Renal cortical epithelial cell (primary cell): Measurements from ENCODE around the gene BRD7. TPM values are rescaled to one million over a fixed set of nuclear protein-coding genes. Genes with fewer than 3 reads are reported as not detected.
"Not testable (repeated sequence)": the region's sequence is repeated elsewhere in the genome, so short reads cannot be mapped to it uniquely, and the experiment has no call there.

Experiments
- DNase-seq: peaks from one replicate; pipeline ENCODE4 v3.0.0-alpha.2; 2011; ENCODE audit warnings: low read depth
- total RNA-seq: library from RNA; depleted of rRNA; stranded (reverse); fragments of >200 nt; gene quantifications from 2 replicates; pipeline ENCODE4 v1.2.3, GENCODE V29; 2014

The BRD7 gene
- total RNA-seq, 1 donor from 2014 or later = 67.6 TPM

DNA sequence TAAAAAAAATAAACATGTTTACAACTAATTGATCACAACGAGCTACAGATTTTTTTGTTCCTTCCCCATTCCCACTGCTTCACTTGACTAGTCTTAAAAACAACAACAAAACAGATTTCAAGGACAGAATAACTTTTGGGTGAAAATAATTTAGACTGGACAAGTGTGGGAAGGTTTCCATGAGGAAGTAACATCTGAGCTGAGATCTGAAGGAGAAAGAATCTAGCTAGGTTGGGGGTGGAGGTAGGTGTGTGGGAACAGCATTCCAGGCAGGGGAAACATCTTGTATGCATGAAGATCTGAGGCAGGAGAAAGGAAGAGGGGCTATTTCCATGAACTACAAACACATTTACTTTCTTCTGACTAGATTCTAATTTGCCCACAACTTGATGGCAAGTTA, 9.2 kb downstream of the BRD7 start:
- peak; percentile 51 for DNase-seq

DNA sequence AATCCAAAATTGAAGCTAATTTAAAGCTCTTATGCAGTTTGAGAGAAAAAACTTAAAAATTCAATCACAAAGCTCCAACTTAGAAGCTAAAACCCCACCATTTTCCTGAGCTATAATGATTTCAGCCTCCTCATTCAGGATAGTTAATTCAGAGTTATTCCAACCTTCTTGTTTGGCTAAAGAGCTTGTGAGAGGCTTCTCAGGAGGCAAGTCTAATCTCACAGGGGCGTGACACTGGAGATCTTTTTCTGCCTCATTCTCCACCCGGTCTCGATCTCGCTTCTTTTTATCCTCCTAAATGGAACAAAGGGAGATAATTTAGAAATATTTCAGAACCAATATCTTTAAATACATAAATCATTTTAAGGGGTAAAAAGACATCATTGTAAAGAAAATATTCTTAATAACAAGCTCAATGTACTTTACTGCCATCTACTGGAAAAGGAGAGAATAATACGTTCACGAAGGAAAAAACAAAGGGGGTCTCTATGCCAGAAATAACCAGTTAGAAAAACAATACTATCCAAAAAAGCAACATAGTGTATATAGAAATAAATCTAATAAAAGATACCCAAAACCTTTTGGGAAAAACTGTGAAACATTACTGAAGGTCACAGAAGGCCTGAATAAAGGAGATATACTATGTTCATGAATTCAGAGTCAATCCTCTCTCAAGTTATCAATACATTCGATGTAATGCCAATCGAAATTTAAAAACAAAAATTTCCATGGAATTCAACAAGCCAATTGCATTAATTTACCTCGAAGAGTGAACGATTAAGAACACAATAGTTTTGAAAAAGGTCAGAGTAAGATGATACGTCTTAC, 13.9 kb downstream of the BRD7 start:
- peak; percentile 18 for DNase-seq

DNA sequence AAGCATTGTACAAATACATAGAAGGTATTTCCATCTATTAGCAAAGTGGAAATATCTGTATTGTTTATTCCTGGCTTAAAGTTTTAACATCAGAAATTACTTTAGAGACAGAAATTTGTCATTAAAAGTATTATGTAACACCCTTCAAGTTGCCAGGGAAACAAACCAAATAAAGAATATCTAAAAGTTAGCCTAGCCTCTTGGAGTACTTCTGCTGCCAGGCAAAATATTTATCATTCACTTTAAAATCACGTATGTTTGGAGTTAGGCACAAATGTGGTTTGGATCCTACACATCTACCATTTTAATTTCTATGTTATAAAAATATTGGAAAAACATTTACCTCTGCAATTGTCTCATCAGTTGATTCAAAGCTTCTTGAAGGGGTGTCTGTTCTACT, 14.7 kb downstream of the BRD7 start:
- DNase-seq = no peak

DNA sequence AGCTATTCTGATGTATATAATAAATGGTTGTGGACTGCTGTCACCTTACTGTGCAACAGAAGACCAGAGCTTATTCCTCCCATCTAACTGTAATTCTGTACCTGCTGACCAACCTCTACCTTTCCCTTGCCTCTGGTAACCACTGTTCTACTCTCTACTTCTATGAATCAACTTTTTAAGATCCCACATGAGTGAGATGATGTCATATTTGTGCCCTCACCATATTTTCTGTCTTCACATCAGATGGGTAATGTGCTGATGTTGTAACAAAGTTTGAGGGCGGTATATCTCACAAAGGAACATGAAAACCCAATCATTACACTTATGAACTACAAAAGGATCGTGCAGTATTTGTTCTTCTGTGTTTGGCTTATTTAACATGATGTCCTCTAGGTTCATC, 16.8 kb downstream of the BRD7 start:
- DNase-seq = no peak

DNA sequence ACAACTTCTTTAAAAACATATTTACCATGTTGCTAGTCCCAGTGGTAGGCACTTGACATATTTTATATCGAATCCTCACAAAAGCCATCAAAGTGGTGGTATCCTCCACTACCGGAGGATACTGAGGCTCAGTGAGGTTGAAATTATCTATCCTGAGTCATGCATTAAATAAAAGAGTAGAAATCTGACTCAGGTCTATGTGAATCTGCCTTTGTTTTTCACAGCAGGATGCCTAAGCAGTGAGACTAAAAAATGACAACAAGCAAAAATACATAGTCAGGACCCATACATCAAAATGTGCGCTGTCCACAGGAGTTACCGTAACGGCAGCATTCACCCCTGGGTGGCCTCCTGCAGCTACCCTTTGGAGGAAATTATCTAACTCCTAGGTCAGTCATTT, 17.7 kb downstream of the BRD7 start:
- no peak for DNase-seq

- DNase-seq = not testable (repeated sequence)
These were observed 23.6 kb downstream of the BRD7 start for GRCh38 chr16:50345210-50345609.

DNA sequence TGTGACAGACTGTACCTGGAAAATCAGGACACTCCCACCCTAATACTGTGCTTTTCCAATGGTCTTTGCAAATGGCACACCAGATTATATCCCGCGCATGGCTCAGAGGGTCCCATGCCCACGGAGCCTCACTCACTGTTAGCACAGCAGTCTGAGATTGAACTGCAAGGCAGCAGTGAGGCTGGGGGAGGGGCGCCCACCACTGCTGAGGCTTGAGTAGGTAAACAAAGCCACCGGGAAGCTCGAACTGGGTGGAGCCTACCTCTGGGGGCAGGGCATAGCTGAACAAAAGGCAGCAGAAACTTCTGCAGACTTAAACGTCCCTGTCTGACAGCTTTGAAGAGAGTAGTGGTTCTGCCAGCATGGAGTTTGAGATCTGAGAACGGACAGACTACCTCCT, 25.2 kb downstream of the BRD7 start:
- DNase-seq = not testable (repeated sequence)

DNA sequence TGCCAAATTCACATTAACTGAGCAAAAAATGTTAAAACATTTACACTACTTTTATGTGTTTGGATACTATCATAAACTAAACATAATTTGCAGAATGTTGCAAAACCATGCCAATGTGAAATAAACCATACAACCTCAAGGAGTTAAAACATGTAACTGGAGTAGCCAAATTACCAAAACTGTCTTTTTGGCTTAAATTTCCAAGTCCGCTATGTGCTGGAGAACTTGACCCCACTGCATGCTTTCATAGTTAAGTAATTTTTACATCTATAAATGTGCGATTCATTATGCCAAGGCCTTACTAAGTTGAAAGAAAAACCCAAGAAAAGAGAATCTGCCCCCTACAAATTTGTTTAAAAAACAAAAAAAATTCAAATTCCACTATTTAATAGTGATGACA, 28.2 kb downstream of the BRD7 start:
- no peak for DNase-seq

GRCh38 chr16:50338371-50339231, 30.2 kb downstream of the BRD7 start:
- no peak for DNase-seq

DNA sequence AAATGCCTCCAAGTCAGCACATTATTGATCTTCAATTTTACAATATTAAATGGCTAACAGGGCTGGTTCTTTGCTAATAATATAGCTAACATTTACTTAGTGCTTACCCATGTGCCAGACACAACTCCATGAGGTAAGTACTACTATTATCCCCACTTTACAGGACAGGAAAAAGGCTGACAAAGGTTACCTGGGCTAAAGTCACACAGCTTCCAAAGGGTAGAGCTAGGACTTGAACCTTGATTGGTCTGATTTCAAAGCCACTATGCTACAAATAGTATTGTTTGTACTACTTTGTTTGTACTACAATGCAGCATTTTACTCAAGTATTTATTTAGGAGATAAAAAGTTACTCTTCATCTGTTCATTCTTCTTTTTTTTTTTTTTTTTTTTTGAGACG, 31.9 kb downstream of the BRD7 start:
- no peak for DNase-seq

DNA sequence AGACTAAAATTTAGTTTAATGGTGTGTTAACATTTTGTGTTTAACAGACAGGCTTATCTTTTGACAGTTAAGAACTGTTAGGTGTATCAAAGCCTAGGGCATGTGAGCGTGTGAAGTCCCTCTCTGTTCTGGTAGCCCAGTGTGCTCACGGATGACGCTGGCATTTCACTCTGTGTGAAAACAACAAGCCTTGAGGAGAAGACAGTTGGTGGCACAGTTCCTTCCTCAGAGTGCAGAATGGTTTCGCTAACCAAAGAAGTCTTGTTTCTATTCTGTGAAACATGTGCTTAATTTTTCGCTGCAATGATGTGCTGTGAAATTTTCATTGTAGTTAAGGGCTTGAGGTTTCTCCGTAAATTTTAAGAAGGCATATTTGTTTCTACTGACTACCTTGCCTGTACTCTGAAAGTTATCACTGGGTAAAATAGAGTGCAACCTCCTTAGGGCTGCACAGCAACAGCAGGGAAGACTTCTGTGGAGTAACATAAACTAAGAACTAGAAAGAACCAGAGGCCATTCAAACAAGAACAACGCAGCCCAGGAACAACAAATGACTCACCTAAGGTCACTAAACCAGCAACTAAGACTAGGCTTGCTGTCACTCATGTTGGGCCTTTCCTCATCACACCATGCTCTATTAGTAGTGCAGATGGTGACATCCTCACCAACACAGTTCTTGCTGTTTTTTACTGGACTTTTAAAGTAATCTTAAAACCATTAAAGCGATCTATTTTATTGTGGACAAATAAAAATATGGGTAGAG, 33.4 kb downstream of the BRD7 start:
- no peak for DNase-seq

GRCh38 chr16:50334106-50334975, 34.4 kb downstream of the BRD7 start:
- no peak for DNase-seq

DNA sequence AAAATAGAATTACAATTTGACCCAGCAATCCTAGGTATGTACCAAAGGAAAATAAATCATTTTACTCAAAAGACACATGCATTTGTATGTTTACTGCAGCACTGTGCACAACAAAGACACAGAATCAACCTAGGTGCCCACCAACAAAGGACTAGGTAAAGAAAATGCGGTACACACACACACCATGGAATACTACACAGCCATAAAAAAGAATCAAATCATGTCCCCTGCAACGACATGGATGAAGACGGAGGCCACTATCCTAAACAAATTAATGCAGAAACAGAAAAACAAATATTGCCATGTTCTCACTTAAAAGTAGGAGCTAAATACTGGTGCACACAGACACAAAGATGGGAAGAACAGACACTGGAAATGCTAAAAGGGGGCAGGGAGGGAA, 36.2 kb downstream of the BRD7 start:
- no peak for DNase-seq

- no peak for DNase-seq
These were observed 37.2 kb downstream of the BRD7 start for GRCh38 chr16:50331570-50331969.

DNA sequence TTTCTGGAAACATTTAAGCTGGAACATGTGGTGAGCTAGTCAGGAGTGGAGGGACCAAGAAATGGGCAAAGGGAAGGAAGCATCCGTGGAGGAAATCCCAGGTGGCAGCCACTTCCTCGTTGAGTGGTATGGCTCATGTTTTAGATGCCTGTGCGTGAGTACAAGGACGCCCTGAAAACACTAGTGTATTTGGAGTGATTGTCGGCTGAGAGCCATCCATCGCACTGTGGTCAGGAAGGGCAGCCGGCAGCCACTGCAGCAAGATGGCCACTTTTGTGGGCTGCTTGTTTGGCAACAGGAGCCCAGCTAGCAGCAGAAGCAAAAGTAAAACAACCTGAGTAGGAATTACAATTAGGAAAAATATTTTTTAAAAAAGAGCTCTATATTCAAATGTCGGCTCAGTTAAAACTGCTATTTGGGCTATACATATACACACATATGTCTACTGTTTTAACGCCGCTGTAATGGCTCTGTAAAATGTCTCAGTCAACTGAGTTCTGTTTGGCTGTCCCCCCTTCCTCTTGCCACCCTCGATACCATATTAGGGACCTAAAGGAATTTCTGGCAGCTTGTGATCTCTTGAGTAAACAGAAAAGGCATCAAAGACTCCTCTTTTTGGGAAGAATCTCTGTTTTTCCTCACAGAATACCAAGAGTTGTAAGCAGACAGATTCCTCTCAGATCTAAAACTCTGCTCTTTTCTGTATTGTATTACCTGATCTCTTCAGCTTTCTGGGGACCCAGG, 39.2 kb downstream of the BRD7 start:
- no peak for DNase-seq

DNA sequence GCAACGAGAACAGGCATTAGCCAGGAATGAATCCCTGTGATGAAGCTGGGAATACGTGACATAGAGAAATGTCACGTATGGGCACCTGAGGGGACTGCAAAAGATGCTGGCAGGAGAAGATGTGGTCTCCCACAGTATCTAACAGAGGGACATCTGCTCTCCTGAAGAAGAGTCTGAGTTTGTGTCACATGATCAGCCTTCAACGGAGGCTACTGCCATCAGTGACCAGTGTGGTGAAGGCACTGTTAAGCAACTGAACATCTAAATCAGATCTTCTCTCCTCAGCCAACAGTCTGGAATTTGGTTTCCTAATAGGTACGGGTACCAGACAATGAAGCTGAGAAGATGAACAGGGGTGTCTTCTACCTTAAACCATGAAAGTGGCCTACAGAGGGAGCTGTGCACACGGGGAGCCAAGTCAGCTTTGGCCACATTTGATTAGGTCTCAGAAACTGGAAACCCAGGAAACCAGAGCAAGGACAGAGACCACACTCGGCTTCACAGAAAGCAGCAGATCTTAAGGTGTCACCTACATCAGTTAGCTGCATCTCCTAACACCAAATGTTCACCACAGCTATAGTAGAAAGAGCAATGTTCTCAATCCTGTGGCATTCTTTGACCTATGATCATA, 41.8 kb downstream of the BRD7 start:
- DNase-seq = peak; percentile 7

GRCh38 chr16:50326264-50326663, 42.5 kb downstream of the BRD7 start:
- no peak for DNase-seq

- DNase-seq = no peak
These were observed 44.4 kb downstream of the BRD7 start for GRCh38 chr16:50324345-50324744.

GRCh38 chr16:50323335-50324011, 45.3 kb downstream of the BRD7 start:
- peak; percentile 43 for DNase-seq
